HG03342 (cell line): ENCODE results near the gene ZNHIT1.
"Not testable (repeated sequence)": the region's sequence is repeated elsewhere in the genome, so short reads cannot be mapped to it uniquely, and the experiment has no call there.

Source experiments
- ATAC-seq: cut with Tn5 transposase; IDR thresholded peaks from one replicate; pipeline ENCODE4 v1.9.1; 2021; ENCODE audit warnings: mild to moderate bottlenecking, moderate library complexity; ENCODE audit not compliant: unreplicated experiment

Gene ZNHIT1

GRCh38 chr7:101186844-101187428, 31.0 kb upstream of the ZNHIT1 start:
- ATAC-seq: no peak

- no peak for ATAC-seq
Observed at GRCh38 chr7:101189109-101189508, 28.9 kb upstream of the ZNHIT1 start.

DNA sequence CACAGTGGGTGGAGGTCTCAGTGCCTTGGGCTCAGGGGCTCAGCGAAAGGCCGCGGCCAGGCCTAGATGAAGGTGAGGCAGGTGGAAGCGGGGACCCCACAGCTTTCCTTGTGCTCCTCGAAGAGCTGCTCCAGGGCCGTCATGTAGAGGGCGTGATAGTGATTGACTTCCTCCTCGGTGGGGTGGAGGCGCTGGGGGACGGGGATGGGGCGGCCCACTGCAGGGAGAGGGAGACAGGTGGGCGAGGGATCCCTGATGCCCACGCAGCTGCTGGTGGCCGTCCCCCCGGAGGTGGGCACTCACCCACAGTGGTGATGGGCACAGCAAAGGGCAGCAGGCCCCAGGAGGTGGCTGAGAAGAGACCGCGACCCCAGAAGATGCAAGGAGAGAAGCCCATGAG, 22.1 kb upstream of the ZNHIT1 start:
- ATAC-seq: no peak

GRCh38 chr7:101197991-101198390, 20.0 kb upstream of the ZNHIT1 start:
- no peak for ATAC-seq

- ATAC-seq: no peak
Observed at GRCh38 chr7:101198476-101198875, 19.5 kb upstream of the ZNHIT1 start.

GRCh38 chr7:101199522-101199921, 18.4 kb upstream of the ZNHIT1 start:
- ATAC-seq: not testable (repeated sequence)

DNA sequence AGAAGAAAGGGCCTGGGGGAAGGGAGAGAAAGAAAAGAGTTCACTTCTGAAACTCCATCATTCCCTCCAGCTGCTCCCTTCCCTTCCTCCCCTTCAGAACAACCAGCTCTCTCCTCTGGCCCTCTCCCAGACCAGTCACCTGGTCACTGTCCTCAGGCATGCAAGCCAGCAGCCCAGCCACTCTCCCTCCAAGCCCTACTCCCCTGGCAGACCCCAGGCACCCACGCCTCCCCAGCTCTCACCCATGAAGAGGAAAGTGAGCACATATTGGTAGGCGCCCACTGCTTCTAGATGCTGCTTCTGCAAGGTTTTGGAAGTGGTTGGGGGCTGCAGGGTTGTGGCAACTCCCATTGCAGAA, 17.5 kb upstream of the ZNHIT1 start:
- no peak for ATAC-seq

DNA sequence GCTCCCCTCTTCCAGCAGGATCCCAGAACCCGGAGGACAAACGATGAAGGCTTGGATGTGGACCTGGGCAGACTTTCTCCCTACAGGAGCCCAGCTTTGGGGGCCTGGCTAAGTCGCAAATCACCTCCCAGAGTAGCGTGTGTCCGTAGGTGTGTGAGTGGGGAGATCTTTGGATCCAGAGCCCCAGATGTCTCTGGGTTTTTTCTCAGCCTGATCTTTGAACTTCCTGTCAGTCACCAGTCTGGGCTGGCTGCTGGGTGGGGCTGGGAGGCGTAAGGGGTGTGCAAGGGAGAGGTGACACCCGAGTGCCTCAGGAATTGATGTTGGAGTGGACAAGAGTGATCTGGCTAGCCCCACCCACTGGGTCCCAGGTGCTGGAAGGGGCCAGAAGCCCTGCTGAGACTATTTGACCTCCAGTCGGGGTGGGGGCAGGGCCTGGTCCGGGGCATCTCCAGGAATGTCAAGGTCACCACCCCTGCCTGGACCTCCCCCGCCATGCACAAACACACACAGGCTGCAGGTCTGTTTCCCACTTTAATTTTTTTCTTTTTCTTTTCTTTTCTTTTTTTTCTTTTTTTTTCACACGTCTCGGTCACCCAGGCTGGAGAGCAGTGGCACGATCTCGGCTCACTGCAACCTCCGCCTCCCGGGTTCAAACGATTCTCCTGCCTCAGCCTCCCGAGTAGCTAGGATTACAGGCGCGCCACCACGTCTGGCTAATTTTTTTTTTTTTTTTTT, 16.9 kb upstream of the ZNHIT1 start, which contains the start of gene MOGAT3:
TSS of gene MOGAT3 (minus strand) at position 175 of the 738 bp plus-strand sequence. CDS start 182 bp downstream, outside the sequence.
- ATAC-seq: no peak

GRCh38 chr7:101201695-101202602, 16.0 kb upstream of the ZNHIT1 start:
- no peak for ATAC-seq

GRCh38 chr7:101202603-101202918, 15.4 kb upstream of the ZNHIT1 start:
- ATAC-seq: no peak

DNA sequence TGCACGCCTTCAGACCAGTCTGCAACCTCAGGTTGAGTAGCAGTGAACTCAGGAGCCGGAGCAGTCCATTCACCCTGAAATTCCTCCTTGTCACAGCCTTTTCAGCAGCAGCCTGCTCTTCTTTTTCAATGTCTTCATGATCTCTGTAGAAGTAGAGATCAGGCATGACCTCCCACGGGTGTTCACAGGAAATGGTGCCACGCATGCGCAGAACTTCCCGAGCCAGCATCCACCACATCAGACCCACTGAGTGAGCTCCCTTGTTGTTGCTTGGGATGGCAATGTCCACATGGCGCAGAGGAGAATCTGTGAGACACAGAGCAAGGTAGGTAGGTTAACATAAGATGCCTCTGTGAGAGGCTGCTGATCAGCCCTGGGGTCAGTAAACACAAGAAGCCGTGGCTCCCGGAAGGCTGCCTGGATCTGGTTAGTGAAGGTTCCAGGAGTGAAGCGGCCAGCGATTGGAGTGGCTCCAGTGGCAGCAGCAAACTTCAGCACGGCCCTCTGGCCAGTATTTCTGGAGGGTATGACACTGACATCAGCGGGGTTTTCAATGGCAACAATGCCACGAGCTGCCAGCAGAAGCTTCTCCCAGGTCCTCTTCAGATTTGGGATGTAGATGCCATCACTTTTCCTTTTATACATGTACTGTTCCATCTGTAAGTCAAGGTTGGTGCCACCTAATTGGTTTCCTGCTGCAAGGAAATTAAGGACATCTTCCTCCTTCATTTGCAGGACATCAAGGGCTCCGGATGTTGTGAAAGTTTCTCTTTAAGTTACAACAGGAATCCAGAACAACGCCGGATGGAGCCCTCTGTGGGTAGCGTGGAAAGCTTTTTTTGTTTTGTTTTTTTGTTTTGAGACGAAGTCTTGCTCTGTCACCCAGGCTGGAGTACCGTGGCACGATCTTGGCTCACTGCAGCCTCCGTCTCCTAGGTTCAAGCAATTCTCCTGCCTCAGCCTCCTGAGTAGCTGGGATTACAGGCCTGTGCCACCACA, 13.9 kb upstream of the ZNHIT1 start:
- ATAC-seq: not testable (repeated sequence)

- no peak for ATAC-seq
Observed at GRCh38 chr7:101205901-101206664, 11.9 kb upstream of the ZNHIT1 start.

GRCh38 chr7:101206665-101207042, 11.3 kb upstream of the ZNHIT1 start:
- ATAC-seq: no peak

DNA sequence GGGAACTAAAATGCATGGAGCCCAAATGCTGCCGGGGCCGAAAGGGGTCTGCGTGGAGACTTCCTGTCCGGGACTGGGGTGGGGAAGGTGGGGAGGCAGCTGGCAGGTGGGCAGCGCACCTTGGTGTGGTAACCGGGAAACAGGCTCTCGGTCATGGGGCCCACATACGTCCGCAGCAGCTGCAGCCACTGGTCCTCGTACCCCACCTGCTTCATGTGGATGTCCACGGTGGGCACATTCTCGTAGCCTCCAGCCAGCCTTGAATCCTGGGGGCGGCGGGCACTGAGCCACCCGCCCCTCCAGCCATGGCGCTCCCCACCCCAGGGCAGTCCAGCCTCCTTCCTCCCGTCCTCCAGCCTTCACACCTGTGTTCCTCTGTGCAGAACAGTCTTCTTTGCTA, 10.5 kb upstream of the ZNHIT1 start:
- no peak for ATAC-seq

DNA sequence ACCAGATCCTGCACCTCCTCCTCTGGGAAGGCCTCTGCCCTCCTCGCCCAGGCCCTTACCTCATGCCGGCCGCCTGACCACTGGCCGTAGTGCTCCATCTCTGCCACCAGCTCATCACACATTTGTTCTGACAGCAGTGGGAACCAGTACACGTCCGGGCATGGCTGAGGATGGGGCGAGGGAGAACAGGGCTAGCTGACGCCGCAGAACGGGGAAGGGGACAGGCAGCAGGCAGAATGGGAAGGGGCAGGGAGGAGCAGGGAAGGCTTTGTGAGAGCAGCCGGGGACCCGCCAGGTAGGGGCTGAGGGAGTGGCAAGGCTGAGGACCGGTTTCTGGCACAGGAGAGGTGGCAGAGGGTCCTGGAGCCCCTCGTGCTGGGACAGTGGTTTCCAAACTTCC, 9.2 kb upstream of the ZNHIT1 start:
- ATAC-seq: no peak

GRCh38 chr7:101210143-101210542, 7.8 kb upstream of the ZNHIT1 start:
- no peak for ATAC-seq

- ATAC-seq: no peak
Observed at GRCh38 chr7:101211501-101211900, 6.5 kb upstream of the ZNHIT1 start.

- ATAC-seq: no peak
Observed at GRCh38 chr7:101212014-101212413, 6.0 kb upstream of the ZNHIT1 start.

- no peak for ATAC-seq
Observed at GRCh38 chr7:101216001-101216859, 1.7 kb upstream of the ZNHIT1 start.
